PC-9 (cell line): ENCODE data around the gene SSX5. TPM values are rescaled to one million over a fixed set of nuclear protein-coding genes. Genes with fewer than 3 reads are reported as not detected.
"Not testable (repeated sequence)": the region's sequence is repeated elsewhere in the genome, so short reads cannot be mapped to it uniquely, and the experiment has no call there.

Experiments
- BruUV-seq: library from RNA; stranded (reverse); fragments of 400-500 nt; replicated peaks from 2 replicates; lab custom pipeline; 2021; lab: Mats Ljungman, UMichigan
- CTCF ChIA-PET: fragments of 300-600 bp; sonication (Branson Sonifier 250); formaldehyde crosslinking; loops from one replicate; lab custom pipeline; 2022; ENCODE audit warnings: antibody characterized with exemption; lab: Charles Lee
- POLR2A ChIA-PET: fragments of 300-600 bp; sonication (Branson Sonifier 250); formaldehyde crosslinking; loops from one replicate; lab custom pipeline; 2022; ENCODE audit warnings: antibody characterized with exemption; ENCODE audit not compliant: unreplicated experiment; lab: Charles Lee
- DNase-seq, 2 experiments: peaks; one replicate each; pipeline versions ENCODE4 v3.0.0 to v3.0.0-alpha.2; 2015 to 2022; ENCODE audit warnings: mixed read lengths in 1 of 2
- H2AFZ ChIP-seq: fragments of 200-600 bp; sonication (generic); 2 replicates; pipeline ENCODE4 v1.8.1; 2017; ENCODE audit warnings: antibody characterized with exemption
- H3F3A ChIP-seq: fragments of 200-600 bp; sonication (generic); 2 replicates; pipeline ENCODE4 v1.8.1; 2017; ENCODE audit warnings: antibody characterized with exemption, mild to moderate bottlenecking, low read depth; ENCODE audit not compliant: insufficient read depth
- H3K27ac ChIP-seq: fragments of 200-600 bp; sonication (generic); 2 replicates; pipeline ENCODE4 v1.6.1; 2016; ENCODE audit warnings: mixed run types
- H3K27me3 ChIP-seq: fragments of 200-600 bp; sonication (generic); 2 replicates; pipeline ENCODE4 v1.6.1; 2016; ENCODE audit warnings: low read depth, mixed run types; ENCODE audit not compliant: insufficient read depth
- H3K36me3 ChIP-seq: fragments of 200-600 bp; sonication (generic); 2 replicates; pipeline ENCODE4 v1.6.1; 2016; ENCODE audit warnings: low read depth, mixed run types
- H3K4me1 ChIP-seq: fragments of 200-600 bp; sonication (generic); replicated peaks from 2 replicates; pipeline ENCODE4 v1.6.1; 2016; ENCODE audit warnings: mixed run types; ENCODE audit not compliant: insufficient read depth
- H3K4me2 ChIP-seq: fragments of 200-600 bp; sonication (generic); 2 replicates; pipeline ENCODE4 v1.6.1; 2017; ENCODE audit warnings: mixed run types
- H3K4me3 ChIP-seq: fragments of 200-600 bp; sonication (generic); 2 replicates; pipeline ENCODE4 v1.6.1; 2016; ENCODE audit warnings: mixed run types
- H3K79me2 ChIP-seq: fragments of 200-600 bp; sonication (generic); 2 replicates; pipeline ENCODE4 v1.6.1; 2017; ENCODE audit warnings: low read depth, mixed run types
- H3K9me2 ChIP-seq: fragments of 200-600 bp; sonication (generic); 2 replicates; pipeline ENCODE4 v1.8.1; 2017; ENCODE audit warnings: mild to moderate bottlenecking; ENCODE audit not compliant: insufficient read depth
- H3K9me3 ChIP-seq: fragments of 200-600 bp; sonication (generic); 2 replicates; pipeline ENCODE4 v1.8.1; 2016; ENCODE audit warnings: low read depth; ENCODE audit not compliant: insufficient read depth
- H4K20me1 ChIP-seq: fragments of 200-600 bp; sonication (generic); 2 replicates; pipeline ENCODE4 v1.8.1; 2017; ENCODE audit not compliant: insufficient read depth
- CTCF ChIP-seq: fragments of 200-600 bp; sonication (generic); conservative IDR thresholded peaks from 2 replicates; pipeline ENCODE4 v1.6.1; 2017; ENCODE audit warnings: mixed run types, antibody characterized with exemption, mild to moderate bottlenecking, moderate library complexity
- EZH2 ChIP-seq: fragments of 200-600 bp; sonication (generic); IDR thresholded peaks from 2 replicates; pipeline ENCODE4 v1.8.0; 2017; ENCODE audit warnings: antibody characterized with exemption, low read depth
- intact Hi-C: fragments of 100-400 bp; cut with micrococcal nuclease; formaldehyde crosslinking; loops from one replicate; pipeline ENCODE4 v1.10.0; 2022; ENCODE audit not compliant: unreplicated experiment
- total RNA-seq: library from RNA; stranded (reverse); gene quantifications from 2 replicates; pipeline ENCODE4 v1.2.3, GENCODE V29; 2021

SSX5 gene
- total RNA-seq, 1 experiment from 2014 or later = not detected

GRCh38 chrX:48156014-48156413 is 40.6 kb downstream of the SSX5 start:
- no peak overlapping the region for H3K4me2 ChIP-seq
- BruUV-seq = no TSS peak
- DNase-seq = no peak
- POLR2A ChIA-PET = no interaction called here
- H3F3A ChIP-seq = no peaks in the 10 kb centered on the region
- no peaks in the 10 kb centered on the region for H3K79me2 ChIP-seq
- no peaks in the 10 kb centered on the region for H3K9me3 ChIP-seq
- no peaks in the 10 kb centered on the region for H3K9me2 ChIP-seq
- no peaks in the 10 kb centered on the region for H3K36me3 ChIP-seq
- CTCF ChIA-PET = no interaction called here
- no peak overlapping the region for H2AFZ ChIP-seq
- TF ChIP-seq EZH2 = no peak
- intact Hi-C loops = no loop called here
- H3K4me1 ChIP-seq = no peaks in the 10 kb centered on the region
- H3K27ac ChIP-seq = no peak overlapping the region
- H4K20me1 ChIP-seq = no peaks in the 10 kb centered on the region
- no peak overlapping the region for H3K4me3 ChIP-seq
- no peaks in the 10 kb centered on the region for H3K27me3 ChIP-seq

- no peak for DNase-seq
- ChIA-PET CTCF (no interaction called here), POLR2A (no interaction called here)
- BruUV-seq = no TSS peak
- Histone ChIP-seq H2AFZ (no peak overlapping the region), H4K20me1 (no peaks in the 10 kb centered on the region), H3K4me3 (no peak overlapping the region), H3K27ac (no peak overlapping the region), H3K4me1 (no peaks in the 10 kb centered on the region), H3K79me2 (no peaks in the 10 kb centered on the region), H3K9me3 (no peaks in the 10 kb centered on the region), H3K36me3 (no peaks in the 10 kb centered on the region), H3K27me3 (no peaks in the 10 kb centered on the region), H3K4me2 (no peak overlapping the region), H3K9me2 (no peaks in the 10 kb centered on the region), H3F3A (no peaks in the 10 kb centered on the region)
- no peak for TF ChIP-seq CTCF
- no peak for TF ChIP-seq EZH2
- intact Hi-C loops = no loop called here
Measured at GRCh38 chrX:48154796-48155195, 41.8 kb downstream of the SSX5 start.

GRCh38 chrX:48153769-48154168 is 42.8 kb downstream of the SSX5 start:
- no TSS peak for BruUV-seq
- H4K20me1 ChIP-seq = no peaks in the 10 kb centered on the region
- H2AFZ ChIP-seq = no peak overlapping the region
- TF ChIP-seq CTCF (no peak), EZH2 (no peak)
- H3F3A ChIP-seq = no peaks in the 10 kb centered on the region
- DNase-seq = no peak
- intact Hi-C loops = no loop called here
- H3K36me3 ChIP-seq = no peaks in the 10 kb centered on the region
- no peaks in the 10 kb centered on the region for H3K27me3 ChIP-seq
- POLR2A ChIA-PET = no interaction called here
- no peaks in the 10 kb centered on the region for H3K9me2 ChIP-seq
- no peak overlapping the region for H3K27ac ChIP-seq
- no peak overlapping the region for H3K4me3 ChIP-seq
- H3K79me2 ChIP-seq = no peaks in the 10 kb centered on the region
- no peak overlapping the region for H3K4me2 ChIP-seq
- CTCF ChIA-PET = no interaction called here
- H3K4me1 ChIP-seq = no peaks in the 10 kb centered on the region
- no peaks in the 10 kb centered on the region for H3K9me3 ChIP-seq

- DNase-seq, H3K9me3 ChIP-seq, H3K9me2 ChIP-seq, H3F3A ChIP-seq, H3K4me3 ChIP-seq, H3K27ac ChIP-seq, POLR2A ChIA-PET, H2AFZ ChIP-seq, H4K20me1 ChIP-seq, H3K79me2 ChIP-seq, H3K27me3 ChIP-seq, H3K36me3 ChIP-seq, H3K4me2 ChIP-seq, intact Hi-C loops, CTCF ChIA-PET, H3K4me1 ChIP-seq, BruUV-seq: not testable (repeated sequence)
Measured at GRCh38 chrX:48142697-48143096, 53.9 kb downstream of the SSX5 start.

- H3K4me3 ChIP-seq, H3K9me3 ChIP-seq, H3K27me3 ChIP-seq, H3K4me2 ChIP-seq, H3K79me2 ChIP-seq, H3K27ac ChIP-seq, H3K4me1 ChIP-seq, DNase-seq, H3K36me3 ChIP-seq, intact Hi-C loops, CTCF ChIA-PET, H3K9me2 ChIP-seq, BruUV-seq, H2AFZ ChIP-seq, POLR2A ChIA-PET, H3F3A ChIP-seq, H4K20me1 ChIP-seq: not testable (repeated sequence)
Measured at GRCh38 chrX:48141810-48142508, 54.6 kb downstream of the SSX5 start.

- DNase-seq, H3K79me2 ChIP-seq, CTCF ChIA-PET, H3K4me1 ChIP-seq, H3K27ac ChIP-seq, intact Hi-C loops, H3K4me3 ChIP-seq, H3K9me3 ChIP-seq, H3K27me3 ChIP-seq, H4K20me1 ChIP-seq, POLR2A ChIA-PET, H3K4me2 ChIP-seq, H3K9me2 ChIP-seq, BruUV-seq, H3F3A ChIP-seq, H2AFZ ChIP-seq, H3K36me3 ChIP-seq: not testable (repeated sequence)
Measured at GRCh38 chrX:48139076-48139475, 57.5 kb downstream of the SSX5 start.
